HEK293 (cell line): Measurements from ENCODE around the gene ATP2A3.

Source experiments
- CTCF ChIA-PET: fragments of 350-600 bp; formaldehyde crosslinking; extraction: SDS; loops from one replicate; lab custom pipeline; 2021; ENCODE audit warnings: antibody characterized with exemption; lab: Yijun Ruan, JAX
- POLR2A ChIA-PET: fragments of 300-600 bp; formaldehyde crosslinking; extraction: SDS; loops from one replicate; lab custom pipeline; 2020; ENCODE audit warnings: antibody characterized with exemption, inconsistent platforms; lab: Yijun Ruan, JAX
- H3K27ac ChIP-seq: fragments of 200-500 bp; sonication (Bioruptor generic); 2 replicates; pipeline ENCODE4 v1.5.1; 2014; ENCODE audit warnings: low read depth, low read length, control low read depth, inconsistent platforms; ENCODE audit errors: extremely low read depth
- H3K36me3 ChIP-seq, 2 experiments: fragments of 200-500 bp in 1 of 2; sonication (Bioruptor generic) in 1 of 2; 1 replicate in 1 of 2; 2 replicates in 1 of 2; pipeline ENCODE4 v1.5.1; 2014 to 2017; ENCODE audit warnings: inconsistent platforms in 2 of 2, low read length in 2 of 2; ENCODE audit not compliant: control insufficient read depth in 2 of 2, insufficient read depth in 1 of 2
- H3K4me1 ChIP-seq: fragments of 200-500 bp; sonication (Bioruptor generic); 2 replicates; pipeline ENCODE4 v1.5.1; 2014; ENCODE audit warnings: mild to moderate bottlenecking, low read length, inconsistent platforms; ENCODE audit not compliant: control insufficient read depth, insufficient read depth
- H3K4me3 ChIP-seq: 2 replicates; pipeline ENCODE4 v1.5.1; 2011; ENCODE audit warnings: low read depth, mild to moderate bottlenecking, control low read depth, low read length, moderate library complexity
- H3K9me3 ChIP-seq: fragments of 200-500 bp; sonication (Bioruptor generic); 2 replicates; pipeline ENCODE4 v1.5.1; 2014; ENCODE audit warnings: low read depth, low read length, inconsistent platforms; ENCODE audit not compliant: control insufficient read depth, insufficient read depth
- GLIS1 ChIP-seq: fragments of 450-650 bp; formaldehyde crosslinking; IDR thresholded peaks from 2 replicates; pipeline ENCODE4 v1.5.1; 2016; ENCODE audit warnings: missing biosample characterization, missing genetic modification characterization
- HOXC10 ChIP-seq: sonication (generic); formaldehyde crosslinking; IDR thresholded peaks from 2 replicates; pipeline ENCODE4 v1.8.1; 2023; ENCODE audit warnings: mild to moderate bottlenecking, missing genetic modification reagents
- KLF1 ChIP-seq: fragments of 450-650 bp; formaldehyde crosslinking; IDR thresholded peaks from 2 replicates; pipeline ENCODE4 v1.5.1; 2016; ENCODE audit warnings: missing biosample characterization, missing genetic modification characterization
- KLF17 ChIP-seq: fragments of 450-650 bp; formaldehyde crosslinking; IDR thresholded peaks from 2 replicates; pipeline ENCODE4 v1.5.1; 2016; ENCODE audit warnings: missing biosample characterization, missing genetic modification characterization
- MEIS1 ChIP-seq: sonication (generic); formaldehyde crosslinking; IDR thresholded peaks from 2 replicates; pipeline ENCODE4 v1.8.1; 2022; ENCODE audit warnings: missing genetic modification reagents, mild to moderate bottlenecking, borderline replicate concordance
- MZF1 ChIP-seq: fragments of 450-650 bp; formaldehyde crosslinking; IDR thresholded peaks from 2 replicates; pipeline ENCODE4 v1.5.1; 2017; ENCODE audit warnings: missing biosample characterization, missing genetic modification characterization, borderline replicate concordance
- PATZ1 ChIP-seq: fragments of 450-650 bp; formaldehyde crosslinking; IDR thresholded peaks from 2 replicates; pipeline ENCODE4 v1.5.1; 2016; ENCODE audit warnings: missing biosample characterization, missing genetic modification characterization
- PRDM1 ChIP-seq: fragments of 450-650 bp; formaldehyde crosslinking; IDR thresholded peaks from 2 replicates; pipeline ENCODE4; 2016; ENCODE audit warnings: missing biosample characterization, missing genetic modification characterization
- SCRT1 ChIP-seq: fragments of 450-650 bp; formaldehyde crosslinking; IDR thresholded peaks from 2 replicates; pipeline ENCODE4 v1.5.1; 2016; ENCODE audit warnings: missing biosample characterization, missing genetic modification characterization, borderline replicate concordance
- SCRT2 ChIP-seq: fragments of 450-650 bp; formaldehyde crosslinking; IDR thresholded peaks from 2 replicates; pipeline ENCODE4 v1.5.1; 2016; ENCODE audit warnings: missing biosample characterization, missing genetic modification characterization
- SP2 ChIP-seq: fragments of 450-650 bp; formaldehyde crosslinking; IDR thresholded peaks from 2 replicates; pipeline ENCODE4 v1.5.1; 2016; ENCODE audit warnings: missing biosample characterization, missing genetic modification characterization
- ZBTB17 ChIP-seq: fragments of 450-650 bp; formaldehyde crosslinking; IDR thresholded peaks from 2 replicates; pipeline ENCODE4 v1.5.1; 2016; ENCODE audit warnings: missing biosample characterization, missing genetic modification characterization
- ZBTB6 ChIP-seq: fragments of 450-650 bp; formaldehyde crosslinking; IDR thresholded peaks from 2 replicates; pipeline ENCODE4 v1.5.1; 2017; ENCODE audit warnings: missing biosample characterization, missing genetic modification characterization
- ZBTB7A ChIP-seq: fragments of 450-650 bp; formaldehyde crosslinking; IDR thresholded peaks from 2 replicates; pipeline ENCODE4 v1.5.1; 2016; ENCODE audit warnings: low read depth, missing biosample characterization, missing genetic modification characterization
- ZFP41 ChIP-seq: fragments of 450-650 bp; formaldehyde crosslinking; IDR thresholded peaks from 2 replicates; pipeline ENCODE4 v1.5.1; 2016; ENCODE audit warnings: missing biosample characterization, missing genetic modification characterization, borderline replicate concordance
- ZNF114 ChIP-seq: fragments of 450-650 bp; formaldehyde crosslinking; IDR thresholded peaks from 2 replicates; pipeline ENCODE4 v1.5.0; 2017; ENCODE audit warnings: missing biosample characterization, missing genetic modification characterization
- ZNF140 ChIP-seq: fragments of 450-650 bp; formaldehyde crosslinking; IDR thresholded peaks from 2 replicates; pipeline ENCODE4 v1.5.1; 2016; ENCODE audit warnings: missing biosample characterization, missing genetic modification characterization
- ZNF146 ChIP-seq: fragments of 450-650 bp; formaldehyde crosslinking; IDR thresholded peaks from 2 replicates; pipeline ENCODE4 v1.5.1; 2016; ENCODE audit warnings: missing biosample characterization, missing genetic modification characterization
- ZNF157 ChIP-seq: fragments of 450-650 bp; formaldehyde crosslinking; IDR thresholded peaks from 2 replicates; pipeline ENCODE4 v1.5.1; 2016; ENCODE audit warnings: missing biosample characterization, missing genetic modification characterization
- ZNF24 ChIP-seq: fragments of 450-650 bp; formaldehyde crosslinking; IDR thresholded peaks from 2 replicates; pipeline ENCODE4 v1.5.1; 2016; ENCODE audit warnings: missing biosample characterization, missing genetic modification characterization
- ZNF266 ChIP-seq: fragments of 450-650 bp; formaldehyde crosslinking; IDR thresholded peaks from 2 replicates; pipeline ENCODE4 v1.5.1; 2016; ENCODE audit warnings: missing biosample characterization, missing genetic modification characterization, low read depth
- ZNF311 ChIP-seq: fragments of 450-650 bp; formaldehyde crosslinking; IDR thresholded peaks from 2 replicates; pipeline ENCODE4 v1.5.1; 2017; ENCODE audit warnings: missing biosample characterization, missing genetic modification characterization, borderline replicate concordance
- ZNF391 ChIP-seq: fragments of 450-650 bp; formaldehyde crosslinking; IDR thresholded peaks from 2 replicates; pipeline ENCODE4 v1.5.1; 2016; ENCODE audit warnings: low read depth, missing biosample characterization, missing genetic modification characterization, borderline replicate concordance
- ZNF398 ChIP-seq: fragments of 450-650 bp; formaldehyde crosslinking; IDR thresholded peaks from 2 replicates; pipeline ENCODE4 v1.5.1; 2017; ENCODE audit warnings: missing biosample characterization, missing genetic modification characterization
- ZNF580 ChIP-seq: fragments of 450-650 bp; formaldehyde crosslinking; IDR thresholded peaks from 2 replicates; pipeline ENCODE4 v1.5.1; 2016; ENCODE audit warnings: missing biosample characterization, missing genetic modification characterization
- ZNF621 ChIP-seq: fragments of 450-650 bp; formaldehyde crosslinking; IDR thresholded peaks from 2 replicates; pipeline ENCODE4 v1.5.1; 2017; ENCODE audit warnings: missing biosample characterization, missing genetic modification characterization
- ZNF658 ChIP-seq: fragments of 450-650 bp; formaldehyde crosslinking; IDR thresholded peaks from 2 replicates; pipeline ENCODE4; 2016; ENCODE audit warnings: missing biosample characterization, missing genetic modification characterization
- ZSCAN30 ChIP-seq: fragments of 450-650 bp; IDR thresholded peaks from 2 replicates; pipeline ENCODE4 v1.5.1; 2018; ENCODE audit warnings: missing biosample characterization, mild to moderate bottlenecking, missing genetic modification characterization, moderate library complexity

The ATP2A3 gene

GRCh38 chr17:3888343-3889171, 75.7 kb downstream of the ATP2A3 start (continued):
- no peak for TF ChIP-seq ZNF266
- TF ChIP-seq ZSCAN30: peak; percentile 80

GRCh38 chr17:3887804-3888203, 76.4 kb downstream of the ATP2A3 start:
- ChIA-PET CTCF (interaction anchor here (0.7 to 3.0 kb wide), 3 partner anchors 18 to 181 kb away, joined by 3 to 16 read pairs (median 3); no protein-coding TSS in a partner anchor), POLR2A (interaction anchor here (1.0 kb wide), 1 partner anchor 9 kb away, joined by 3 read pairs; no protein-coding TSS in a partner anchor)
- Histone ChIP-seq H3K4me1 (peaks cover 38% of the 10 kb centered on the region), H3K9me3 (no peaks in the 10 kb centered on the region), H3K4me3 (no peak overlapping the region), H3K36me3 (peaks cover 4 to 33% of the 10 kb centered on the region in 2 experiments; a peak in 2 of 3 replicates), H3K27ac (peak overlapping the region; percentile 90)
- TF ChIP-seq ZNF140 (tag by site-specific recombination) (no peak), ZBTB6 (tag by site-specific recombination) (no peak), ZBTB7A (tag by site-specific recombination) (no peak), ZNF146 (tag by site-specific recombination) (no peak), HOXC10 (no peak), SCRT2 (no peak), KLF1 (peak; percentile 43), ZNF398 (0 out of 2 replicates have a peak, but pooled peaks have one; percentile 2), ZNF580 (no peak), ZNF24 (tag by site-specific recombination) (no peak), ZBTB17 (tag by site-specific recombination) (no peak), SP2 (tag by site-specific recombination) (0 out of 2 replicates have a peak, but pooled peaks have one; percentile 22)

- Histone ChIP-seq H3K36me3 (peaks cover 4 to 37% of the 10 kb centered on the region in 2 experiments; a peak in 2 of 3 replicates), H3K4me1 (peaks cover 38% of the 10 kb centered on the region), H3K27ac (no peak overlapping the region), H3K4me3 (no peak overlapping the region), H3K9me3 (no peaks in the 10 kb centered on the region)
- CTCF ChIA-PET: interaction anchor here (0.7 kb wide), 3 partner anchors 13 to 525 kb away, joined by 3 read pairs; no protein-coding TSS in a partner anchor
- POLR2A ChIA-PET: no interaction called here
- no peak for TF ChIP-seq MEIS1 (CRISPR knock-in tag)
- no peak for TF ChIP-seq SCRT1 (tag by site-specific recombination)
- TF ChIP-seq KLF17: 0 out of 2 replicates have a peak, but pooled peaks have one; percentile 10
- no peak for TF ChIP-seq ZNF391
- no peak for TF ChIP-seq ZFP41
- no peak for TF ChIP-seq ZNF658 (tag by site-specific recombination)
- no peak for TF ChIP-seq ZNF157 (tag by site-specific recombination)
- peak; percentile 95 for TF ChIP-seq GLIS1 (tag by site-specific recombination)
- no peak for TF ChIP-seq ZNF311
- TF ChIP-seq MZF1 (tag by site-specific recombination): no peak
- 0 out of 2 replicates have a peak, but pooled peaks have one; percentile 78 for TF ChIP-seq ZNF621 (tag by site-specific recombination)
- TF ChIP-seq PRDM1 (tag by site-specific recombination): peak; percentile 39; the same call in 1 of the 2 replicates
- TF ChIP-seq ZNF114 (tag by site-specific recombination): no peak
- TF ChIP-seq PATZ1: no peak
Observed at GRCh38 chr17:3887394-3887793, 76.8 kb downstream of the ATP2A3 start.
